ENCODE results near the gene PCDHA8. TPM values are rescaled to one million over a fixed set of nuclear protein-coding genes. Genes with fewer than 3 reads are reported as not detected.

PCDHA8 gene
- total RNA-seq, 1 experiment from 2014 or later, result 1.5 TPM

GRCh38 chr5:140855772-140856674 lies 15.0 kb downstream of the PCDHA8 start, which contains the start of gene PCDHA10:
Gene PCDHA10, plus strand, starts transcription at chr5:140855897. Its CDS starts 152 bp downstream, at chr5:140856049.
- H3K36me3 ChIP-seq (ENCODE audit: insufficient read depth, low read length, poor library complexity, severe bottlenecking), result no peaks in the 10 kb centered on the region
- H3K9me3 ChIP-seq (ENCODE audit: low read depth, low read length, poor library complexity, severe bottlenecking), result no peaks in the 10 kb centered on the region
- peak within 1 kb of the TSS; percentile 78 for H3K27ac ChIP-seq (ENCODE audit: low read depth, low read length, poor library complexity, severe bottlenecking)
- BruUV-seq (replicated peaks), result TSS peak; percentile 62
- ChIA-PET POLR2A (ENCODE audit: low non-redundant PET) (no interaction called here), CTCF (interaction anchor here (0.5 to 2.1 kb wide), 4 partner anchors 14 to 221 kb away, joined by 3 to 17 read pairs (median 9); partner anchors contain the start of gene PCDHA12)
- H3K27me3 ChIP-seq (replicated peaks; ENCODE audit: insufficient read depth, low read depth, low read length, poor library complexity), result no peaks in the 10 kb centered on the region
- intact Hi-C loops (cut with micrococcal nuclease; ENCODE audit: unreplicated experiment), result no loop called here
- H3K4me1 ChIP-seq (ENCODE audit: insufficient read depth, low read length, poor library complexity, severe bottlenecking), result peaks cover 5% of the 10 kb centered on the region
- H3K4me3 ChIP-seq (ENCODE audit: low read depth, low read length, poor library complexity, severe bottlenecking), result peak within 1 kb of the TSS; percentile 63
- peak; percentile 79 for DNase-seq (ENCODE audit: low spot score)
- TF ChIP-seq CTCF (conservative IDR thresholded peaks at IDR 0.05; ENCODE audit: low read depth, low read length), result peak; percentile 61
- TF ChIP-seq EZH2 (IDR thresholded peaks at IDR 0.05; ENCODE audit: borderline replicate concordance, low read depth, low read length, poor library complexity, severe bottlenecking), result no peak

- H3K27me3 ChIP-seq (replicated peaks; ENCODE audit: insufficient read depth, low read depth, low read length, poor library complexity), result no peaks in the 10 kb centered on the region
- intact Hi-C loops (cut with micrococcal nuclease; ENCODE audit: unreplicated experiment), result no loop called here
- no TSS peak for BruUV-seq (replicated peaks)
These were observed 16.4 kb downstream of the PCDHA8 start for GRCh38 chr5:140857177-140857986.

GRCh38 chr5:140857987-140858240 lies 16.9 kb downstream of the PCDHA8 start:
- no TSS peak for BruUV-seq (replicated peaks)
- no peaks in the 10 kb centered on the region for H3K9me3 ChIP-seq (ENCODE audit: low read depth, low read length, poor library complexity, severe bottlenecking)
- intact Hi-C loops (cut with micrococcal nuclease; ENCODE audit: unreplicated experiment), result no loop called here
- TF ChIP-seq EZH2 (IDR thresholded peaks at IDR 0.05; ENCODE audit: borderline replicate concordance, low read depth, low read length, poor library complexity, severe bottlenecking), result no peak
- no peak for TF ChIP-seq CTCF (conservative IDR thresholded peaks at IDR 0.05; ENCODE audit: low read depth, low read length)
- ChIA-PET CTCF (no interaction called here), POLR2A (ENCODE audit: low non-redundant PET) (no interaction called here)
- no peak overlapping the region for H3K4me3 ChIP-seq (ENCODE audit: low read depth, low read length, poor library complexity, severe bottlenecking)
- H3K36me3 ChIP-seq (ENCODE audit: insufficient read depth, low read length, poor library complexity, severe bottlenecking), result peaks cover 6% of the 10 kb centered on the region
- no peak for DNase-seq (ENCODE audit: low spot score)
- H3K4me1 ChIP-seq (ENCODE audit: insufficient read depth, low read length, poor library complexity, severe bottlenecking), result peaks cover 5% of the 10 kb centered on the region
- H3K27me3 ChIP-seq (replicated peaks; ENCODE audit: insufficient read depth, low read depth, low read length, poor library complexity), result no peaks in the 10 kb centered on the region
- H3K27ac ChIP-seq (ENCODE audit: low read depth, low read length, poor library complexity, severe bottlenecking), result no peak overlapping the region

More at GRCh38 chr5:140857177-140857986, 16.4 kb downstream of the PCDHA8 start:
- POLR2A ChIA-PET (ENCODE audit: low non-redundant PET), result no interaction called here
- no peaks in the 10 kb centered on the region for H3K9me3 ChIP-seq (ENCODE audit: low read depth, low read length, poor library complexity, severe bottlenecking)
- no peak for TF ChIP-seq EZH2 (IDR thresholded peaks at IDR 0.05; ENCODE audit: borderline replicate concordance, low read depth, low read length, poor library complexity, severe bottlenecking)
- TF ChIP-seq CTCF (conservative IDR thresholded peaks at IDR 0.05; ENCODE audit: low read depth, low read length), result no peak
- peaks cover 5% of the 10 kb centered on the region for H3K4me1 ChIP-seq (ENCODE audit: insufficient read depth, low read length, poor library complexity, severe bottlenecking)
- H3K4me3 ChIP-seq (ENCODE audit: low read depth, low read length, poor library complexity, severe bottlenecking), result no peak overlapping the region
- H3K27ac ChIP-seq (ENCODE audit: low read depth, low read length, poor library complexity, severe bottlenecking), result no peak overlapping the region
- H3K36me3 ChIP-seq (ENCODE audit: insufficient read depth, low read length, poor library complexity, severe bottlenecking), result peaks cover 6% of the 10 kb centered on the region
- DNase-seq (ENCODE audit: low spot score), result no peak
- CTCF ChIA-PET, result no interaction called here
